Rectal smooth muscle tissue (tissue), 1 donor: ENCODE measurements around the gene INHBA.

Experiments
- H3K27ac ChIP-seq: one replicate; pipeline ENCODE4 v1.7.0; 2013; ENCODE audit warnings: low read depth, low read length, inconsistent platforms
- H3K27me3 ChIP-seq: one replicate; pipeline ENCODE4 v1.7.0; 2013; ENCODE audit warnings: low read length; ENCODE audit not compliant: control insufficient read depth, insufficient read depth
- H3K36me3 ChIP-seq: one replicate; pipeline ENCODE4 v1.7.0; 2013; ENCODE audit warnings: low read length; ENCODE audit not compliant: control insufficient read depth, insufficient read depth
- H3K4me1 ChIP-seq: one replicate; pipeline ENCODE4 v1.7.0; 2013; ENCODE audit warnings: low read length; ENCODE audit not compliant: control insufficient read depth, insufficient read depth
- H3K4me3 ChIP-seq: one replicate; pipeline ENCODE4 v1.7.0; 2013; ENCODE audit warnings: low read length
- H3K9ac ChIP-seq: one replicate; pipeline ENCODE4 v1.7.0; 2013; ENCODE audit warnings: low read length

Gene INHBA

DNA sequence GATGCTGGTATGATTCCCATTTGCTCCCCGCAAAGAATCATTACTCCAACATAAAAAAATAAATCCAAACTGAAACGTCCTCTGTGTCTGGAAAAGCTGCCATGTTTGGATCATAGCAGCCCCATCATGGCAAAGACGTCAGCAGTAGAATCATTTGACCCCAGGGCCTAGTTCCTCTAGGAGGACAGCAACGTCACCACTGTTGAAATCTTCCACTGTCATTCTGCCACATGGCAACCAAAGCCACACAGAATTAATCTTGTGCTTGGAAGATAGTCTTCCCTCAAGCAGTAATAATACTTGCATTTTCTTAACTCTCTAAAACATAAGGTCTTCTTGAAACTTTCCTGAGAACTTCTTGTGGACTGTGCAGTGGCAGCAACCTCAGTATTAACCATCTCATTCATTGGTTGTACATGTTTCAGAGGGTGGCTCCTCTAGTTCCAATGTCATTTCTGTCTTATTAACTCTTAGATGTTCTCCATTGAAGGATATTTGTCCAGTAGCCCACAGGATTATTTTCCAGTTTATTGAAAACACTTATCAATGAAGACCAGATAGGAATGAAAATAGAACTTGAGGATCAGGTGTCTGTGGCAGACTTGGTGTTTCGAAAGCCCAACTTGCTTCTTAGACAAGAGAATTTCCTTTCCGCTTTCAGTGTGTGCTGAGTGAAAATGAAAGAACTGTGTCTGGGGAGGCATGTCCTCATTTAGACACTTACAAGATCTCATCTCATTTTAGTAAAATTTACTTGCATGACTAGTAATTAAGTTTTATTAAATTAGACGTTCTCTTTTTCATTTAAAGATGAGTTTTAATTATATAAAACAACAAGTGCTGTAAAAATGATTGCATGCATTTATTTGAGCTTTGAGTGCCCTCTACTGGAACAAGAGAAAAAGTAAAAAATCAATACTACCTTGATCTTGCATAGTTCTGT lies 28.9 kb upstream of the INHBA start:
- H3K4me1 ChIP-seq, result no peaks in the 10 kb centered on the region
- no peaks in the 10 kb centered on the region for H3K27me3 ChIP-seq
- no peak overlapping the region for H3K27ac ChIP-seq
- H3K9ac ChIP-seq, result no peak overlapping the region
- no peak overlapping the region for H3K4me3 ChIP-seq
- no peaks in the 10 kb centered on the region for H3K36me3 ChIP-seq

DNA sequence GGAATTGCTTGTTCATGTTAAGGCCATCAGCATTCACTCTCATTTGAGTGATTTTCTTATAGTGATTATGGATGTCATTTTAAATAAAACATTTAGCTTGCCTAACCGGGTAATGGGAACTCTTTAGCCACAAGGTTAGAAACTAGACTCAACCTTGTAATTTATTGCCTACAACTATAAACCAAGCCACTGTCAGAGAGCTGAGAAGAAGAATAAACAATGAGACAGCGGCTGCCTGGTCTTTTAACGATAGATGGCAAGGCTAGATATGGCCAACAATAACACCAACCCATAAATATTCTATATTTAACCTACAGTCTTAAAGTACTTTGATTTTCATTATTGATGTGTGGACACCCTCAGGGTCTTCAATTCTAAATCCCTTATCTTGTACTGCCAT lies 27.8 kb upstream of the INHBA start:
- Histone ChIP-seq H3K9ac (no peak overlapping the region), H3K4me3 (no peak overlapping the region), H3K36me3 (no peaks in the 10 kb centered on the region), H3K4me1 (no peaks in the 10 kb centered on the region), H3K27me3 (no peaks in the 10 kb centered on the region), H3K27ac (no peak overlapping the region)

DNA sequence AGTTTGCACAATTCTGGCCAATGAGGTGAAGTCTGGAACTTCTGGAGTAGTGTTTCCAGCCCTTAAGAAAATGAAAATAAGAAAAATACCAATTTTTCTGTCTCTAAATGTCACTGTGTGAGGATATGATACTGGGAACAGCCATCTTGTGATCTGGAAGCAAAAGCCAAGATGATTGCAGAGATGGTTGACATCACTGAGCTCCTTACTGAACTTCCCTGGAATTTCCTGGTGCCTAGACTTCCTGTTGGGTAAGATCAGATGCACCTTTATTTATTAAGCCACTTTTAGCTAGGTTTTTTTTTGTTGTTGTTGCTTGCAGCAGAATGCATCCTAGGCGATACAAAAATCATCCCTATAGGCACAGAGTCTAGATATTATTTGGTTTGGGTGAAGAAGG lies 27.3 kb upstream of the INHBA start:
- H3K4me3 ChIP-seq, result no peak overlapping the region
- no peak overlapping the region for H3K9ac ChIP-seq
- H3K4me1 ChIP-seq, result no peaks in the 10 kb centered on the region
- no peaks in the 10 kb centered on the region for H3K27me3 ChIP-seq
- no peak overlapping the region for H3K27ac ChIP-seq
- H3K36me3 ChIP-seq, result no peaks in the 10 kb centered on the region

DNA sequence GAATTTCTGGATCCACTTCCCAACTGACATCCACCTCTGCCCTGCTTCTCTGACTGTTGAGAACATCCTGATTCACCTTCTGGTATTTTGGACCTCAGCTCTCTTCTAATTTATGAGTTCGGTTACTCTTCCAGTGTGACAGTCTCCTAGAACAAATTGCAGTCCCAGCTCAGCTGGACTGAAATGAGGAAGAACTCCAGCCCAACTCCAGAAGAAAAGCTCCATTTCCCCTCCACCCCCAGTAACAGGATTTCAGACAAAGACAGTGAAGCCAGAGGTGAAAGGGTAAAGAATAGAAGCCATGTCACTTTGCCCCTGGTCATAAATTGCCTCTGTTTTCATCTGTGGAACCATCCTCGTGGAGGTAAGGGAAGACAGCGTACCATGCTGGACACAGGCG lies 26.2 kb upstream of the INHBA start:
- Histone ChIP-seq H3K27me3 (no peaks in the 10 kb centered on the region), H3K4me1 (no peaks in the 10 kb centered on the region), H3K27ac (no peak overlapping the region), H3K4me3 (no peak overlapping the region), H3K36me3 (no peaks in the 10 kb centered on the region), H3K9ac (no peak overlapping the region)

DNA sequence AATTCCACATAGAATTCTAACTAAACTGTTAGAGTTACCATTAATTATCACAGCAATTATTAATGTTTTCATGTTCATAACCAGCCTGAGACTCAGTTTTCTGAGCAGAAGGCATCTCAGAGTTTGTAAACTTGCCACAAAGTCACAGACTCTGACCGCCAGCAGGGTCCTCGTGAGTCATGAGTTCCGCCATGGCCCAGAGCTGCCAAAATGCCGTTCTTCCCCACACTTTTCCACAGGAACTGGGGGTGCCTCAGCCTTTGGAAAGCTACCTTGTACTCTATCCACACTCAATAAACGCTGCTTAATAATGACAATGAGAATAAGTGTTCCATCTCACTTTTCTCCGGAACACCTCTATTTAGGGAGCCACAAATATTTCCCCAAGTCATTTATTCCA lies 22.1 kb upstream of the INHBA start:
- Histone ChIP-seq H3K27me3 (no peaks in the 10 kb centered on the region), H3K4me1 (no peaks in the 10 kb centered on the region), H3K27ac (no peak overlapping the region), H3K9ac (no peak overlapping the region), H3K4me3 (no peak overlapping the region), H3K36me3 (no peaks in the 10 kb centered on the region)

DNA sequence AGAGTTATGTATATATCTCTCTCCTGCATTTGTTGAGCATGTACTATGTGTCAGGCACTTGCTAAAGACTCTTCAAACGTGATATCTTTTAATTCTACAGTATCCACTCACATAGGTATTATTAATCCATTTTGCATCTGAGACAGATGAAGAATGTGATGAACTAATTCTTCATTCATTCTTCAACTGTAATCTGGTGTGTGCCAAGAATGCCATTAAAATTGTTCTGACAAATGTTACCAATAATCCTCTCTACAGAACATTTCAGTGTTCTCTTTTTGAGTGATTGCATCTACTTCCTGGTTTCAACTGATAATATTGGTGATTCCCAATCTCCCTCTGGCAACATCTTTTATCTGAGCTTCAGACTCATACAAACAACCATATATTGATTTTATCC lies 18.0 kb upstream of the INHBA start:
- H3K36me3 ChIP-seq, result no peaks in the 10 kb centered on the region
- H3K27me3 ChIP-seq, result no peaks in the 10 kb centered on the region
- H3K9ac ChIP-seq, result no peak overlapping the region
- H3K4me3 ChIP-seq, result no peak overlapping the region
- no peaks in the 10 kb centered on the region for H3K4me1 ChIP-seq
- H3K27ac ChIP-seq, result no peak overlapping the region

DNA sequence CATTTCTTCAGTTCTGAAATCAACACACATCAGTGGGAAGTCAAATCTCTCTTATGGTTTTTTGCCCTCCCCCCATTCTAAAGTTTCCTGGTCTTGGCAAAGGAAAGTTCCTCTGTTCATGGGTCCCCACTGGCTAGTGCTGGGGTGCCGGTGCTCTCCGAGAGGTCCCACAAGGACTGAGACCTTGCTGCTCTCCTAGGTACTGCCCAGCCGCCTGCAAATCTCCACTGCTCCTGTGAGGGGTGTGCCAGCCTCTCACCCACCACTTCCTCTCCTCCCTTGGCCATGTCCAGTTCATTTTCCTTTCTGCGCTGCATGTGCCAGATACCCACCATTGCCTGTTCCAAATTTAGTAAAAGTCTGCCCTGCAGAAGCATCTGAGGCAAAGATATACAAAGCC lies 17.2 kb upstream of the INHBA start:
- Histone ChIP-seq H3K36me3 (no peaks in the 10 kb centered on the region), H3K4me3 (no peak overlapping the region), H3K9ac (no peak overlapping the region), H3K27ac (no peak overlapping the region), H3K4me1 (no peaks in the 10 kb centered on the region), H3K27me3 (no peaks in the 10 kb centered on the region)

DNA sequence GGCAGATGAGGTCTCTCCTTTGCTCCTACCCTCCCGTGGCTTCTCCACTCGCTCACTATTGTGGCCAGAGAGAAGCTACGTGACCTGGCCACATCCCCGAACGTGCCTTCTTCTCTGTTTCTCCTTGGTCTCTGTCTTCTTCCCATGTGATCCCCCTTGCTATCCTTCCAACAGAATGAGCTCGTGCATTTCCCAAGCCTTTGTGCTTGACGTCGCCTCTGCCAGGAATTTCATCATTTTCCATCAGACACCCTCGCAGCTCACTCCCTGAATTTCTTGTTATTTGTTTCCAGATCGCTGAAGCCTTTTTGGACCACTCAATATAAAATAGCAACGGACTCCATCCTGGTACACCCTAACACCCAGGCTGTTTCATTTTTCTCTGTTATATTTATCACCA lies 13.8 kb upstream of the INHBA start:
- H3K27ac ChIP-seq, result no peak overlapping the region
- H3K4me1 ChIP-seq, result no peaks in the 10 kb centered on the region
- H3K4me3 ChIP-seq, result no peak overlapping the region
- H3K36me3 ChIP-seq, result no peaks in the 10 kb centered on the region
- H3K27me3 ChIP-seq, result no peaks in the 10 kb centered on the region
- no peak overlapping the region for H3K9ac ChIP-seq

DNA sequence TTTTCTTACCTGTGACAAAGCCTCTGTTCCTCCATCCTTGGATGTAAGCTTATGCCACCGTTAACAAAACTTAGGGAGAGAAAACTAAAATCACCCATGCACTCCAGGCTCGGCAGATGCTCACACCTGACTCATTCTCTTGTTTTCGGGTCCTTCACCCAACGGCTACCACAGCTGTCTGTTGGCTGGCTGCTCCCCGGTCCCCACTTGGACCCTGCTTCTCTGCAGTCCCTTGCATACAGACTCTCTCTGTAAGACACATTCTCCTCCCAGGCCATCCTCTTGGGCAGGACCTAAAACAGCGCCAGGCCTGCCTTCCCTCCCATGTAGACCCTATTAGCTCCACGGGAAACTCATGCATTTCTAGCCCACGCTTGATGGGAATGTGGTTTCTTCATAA lies 12.1 kb upstream of the INHBA start:
- no peak overlapping the region for H3K27ac ChIP-seq
- no peaks in the 10 kb centered on the region for H3K4me1 ChIP-seq
- H3K27me3 ChIP-seq, result no peaks in the 10 kb centered on the region
- no peak overlapping the region for H3K4me3 ChIP-seq
- H3K36me3 ChIP-seq, result no peaks in the 10 kb centered on the region
- H3K9ac ChIP-seq, result no peak overlapping the region

DNA sequence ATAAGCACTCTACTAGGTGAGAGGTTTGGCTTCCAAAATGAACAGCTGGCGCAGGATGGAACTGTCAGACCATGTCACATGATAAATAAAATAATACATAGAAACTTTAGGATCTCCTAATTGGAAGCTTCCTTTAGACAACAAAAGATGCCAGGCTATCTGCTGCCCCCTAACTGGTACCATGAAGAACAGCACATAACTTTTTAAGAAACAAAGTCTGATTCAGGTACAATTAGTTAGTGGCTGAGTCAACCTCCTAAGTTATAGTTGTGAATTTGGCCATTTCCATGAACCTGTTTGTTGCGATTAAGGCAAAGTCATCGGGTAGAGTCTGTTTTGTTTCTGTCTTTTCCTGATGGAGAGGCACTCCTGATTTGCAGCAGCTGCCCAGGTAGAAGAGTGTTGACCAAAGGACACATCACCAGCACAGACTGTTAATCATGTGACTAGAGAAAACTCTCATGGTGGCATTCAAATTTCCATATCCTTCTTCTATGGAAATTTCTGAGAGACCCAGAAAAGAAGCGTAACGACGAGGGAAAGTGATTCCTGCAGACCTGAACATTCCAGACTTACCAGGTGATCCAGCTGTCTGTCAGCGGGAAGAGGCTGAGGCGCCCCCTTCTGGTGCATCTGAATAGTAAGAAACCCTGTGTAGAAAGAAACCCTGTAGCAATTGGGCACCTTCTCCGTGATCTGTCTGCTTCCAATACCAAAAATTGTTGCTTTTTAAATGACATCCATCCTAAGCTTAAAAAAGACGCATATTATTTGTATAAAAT lies 8.6 kb upstream of the INHBA start:
- Histone ChIP-seq H3K27ac (no peak overlapping the region), H3K4me1 (no peaks in the 10 kb centered on the region), H3K4me3 (no peak overlapping the region), H3K36me3 (no peaks in the 10 kb centered on the region), H3K9ac (no peak overlapping the region), H3K27me3 (no peaks in the 10 kb centered on the region)

DNA sequence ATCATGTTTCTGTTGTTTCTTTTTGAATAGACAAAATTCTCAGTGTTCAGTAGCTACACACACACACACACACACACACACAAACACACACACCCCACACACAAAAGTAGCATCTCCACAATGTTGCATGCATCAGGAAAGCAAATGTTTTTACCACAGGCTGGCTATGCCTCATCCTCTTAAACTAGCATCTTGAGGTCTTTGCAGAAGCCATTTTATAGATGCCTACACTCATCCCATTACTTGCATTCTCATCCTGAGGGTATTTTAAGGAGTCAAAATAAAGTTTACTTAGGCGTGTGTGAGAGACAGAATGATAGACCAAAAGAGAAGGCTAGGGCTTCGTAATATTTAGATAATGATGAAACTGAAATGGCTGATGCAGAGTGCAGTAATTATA lies 7.9 kb upstream of the INHBA start:
- peaks cover 4% of the 10 kb centered on the region for H3K4me1 ChIP-seq
- no peak overlapping the region for H3K4me3 ChIP-seq
- no peaks in the 10 kb centered on the region for H3K27me3 ChIP-seq
- H3K27ac ChIP-seq, result no peak overlapping the region
- H3K36me3 ChIP-seq, result no peaks in the 10 kb centered on the region
- H3K9ac ChIP-seq, result no peak overlapping the region

DNA sequence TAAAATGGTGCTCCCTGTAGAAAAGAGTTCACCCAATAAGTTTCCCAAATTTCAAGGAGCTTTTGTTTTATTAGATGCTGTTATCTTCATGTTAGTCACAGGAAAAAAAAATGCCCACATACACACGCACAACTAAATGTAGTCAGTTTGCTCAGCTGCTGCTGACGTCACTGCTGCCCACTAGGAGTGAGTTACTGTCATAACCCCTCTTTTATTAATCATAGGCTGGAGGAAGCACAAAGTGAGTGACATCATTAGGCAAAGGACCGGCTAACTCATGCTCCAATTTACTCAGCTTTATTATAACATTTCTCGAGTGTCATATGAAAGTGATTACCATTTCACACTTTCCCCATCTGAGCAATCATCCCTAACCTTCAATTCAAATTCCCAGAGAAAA lies 6.7 kb upstream of the INHBA start:
- Histone ChIP-seq H3K36me3 (no peaks in the 10 kb centered on the region), H3K4me3 (no peak overlapping the region), H3K4me1 (peaks cover 4% of the 10 kb centered on the region), H3K27ac (no peak overlapping the region), H3K9ac (no peak overlapping the region), H3K27me3 (no peaks in the 10 kb centered on the region)
